ENCODE measurements around the gene AUTS2. TPM values are rescaled to one million over a fixed set of nuclear protein-coding genes. Genes with fewer than 3 reads are reported as not detected.

AUTS2 gene
- polyA plus RNA-seq, 1 donor: 80.7 TPM

- no peak for DNase-seq (ENCODE audit: low read depth)
These were observed 974.9 kb downstream of the AUTS2 start for GRCh38 chr7:70573071-70573661.

GRCh38 chr7:70573696-70574095 is 975.4 kb downstream of the AUTS2 start:
- no peak for DNase-seq (ENCODE audit: low read depth)

- no peak for DNase-seq (ENCODE audit: low read depth)
These were observed 976.1 kb downstream of the AUTS2 start for GRCh38 chr7:70574314-70574834.

- DNase-seq (ENCODE audit: low read depth): no peak
These were observed 976.9 kb downstream of the AUTS2 start for GRCh38 chr7:70574970-70575799.

GRCh38 chr7:70577078-70577477 is 978.8 kb downstream of the AUTS2 start:
- DNase-seq (ENCODE audit: low read depth): no peak

GRCh38 chr7:70578131-70578530 is 979.9 kb downstream of the AUTS2 start:
- no peak for DNase-seq (ENCODE audit: low read depth)

- DNase-seq (ENCODE audit: low read depth): no peak
These were observed 981.3 kb downstream of the AUTS2 start for GRCh38 chr7:70579397-70580097.

- no peak for DNase-seq (ENCODE audit: low read depth)
These were observed 981.9 kb downstream of the AUTS2 start for GRCh38 chr7:70580161-70580560.

- DNase-seq (ENCODE audit: low read depth): no peak
These were observed 984.9 kb downstream of the AUTS2 start for GRCh38 chr7:70582927-70583895.

GRCh38 chr7:70583965-70584883 is 985.9 kb downstream of the AUTS2 start:
- no peak for DNase-seq (ENCODE audit: low read depth)

- no peak for DNase-seq (ENCODE audit: low read depth)
These were observed 986.8 kb downstream of the AUTS2 start for GRCh38 chr7:70585071-70585470.

GRCh38 chr7:70586822-70587221 is 988.5 kb downstream of the AUTS2 start:
- no peak for DNase-seq (ENCODE audit: low read depth)

- no peak for DNase-seq (ENCODE audit: low read depth)
These were observed 989.5 kb downstream of the AUTS2 start for GRCh38 chr7:70587739-70588138.

- no peak for DNase-seq (ENCODE audit: low read depth)
These were observed 990.1 kb downstream of the AUTS2 start for GRCh38 chr7:70588191-70588921.

- no peak for DNase-seq (ENCODE audit: low read depth)
These were observed 990.7 kb downstream of the AUTS2 start for GRCh38 chr7:70589010-70589409.

GRCh38 chr7:70589590-70589989 is 991.3 kb downstream of the AUTS2 start:
- no peak for DNase-seq (ENCODE audit: low read depth)

- DNase-seq (ENCODE audit: low read depth): no peak
These were observed 992.0 kb downstream of the AUTS2 start for GRCh38 chr7:70590126-70590854.

- no peak for DNase-seq (ENCODE audit: low read depth)
These were observed 993.4 kb downstream of the AUTS2 start for GRCh38 chr7:70591643-70592042.

- DNase-seq (ENCODE audit: low read depth): no peak
These were observed 993.9 kb downstream of the AUTS2 start for GRCh38 chr7:70592171-70592570.

All from forelimb muscle (tissue), 1 donor.